ENCODE data around the gene TBCB.
A peak's percentile ranks its signal among the peaks of the same experiment; 100 is the strongest.

Gene TBCB

GRCh38 chr19:36112678-36113077 lies 2.6 kb upstream of the TBCB start:
- ChIA-PET CTCF (no interaction called here), POLR2A (no interaction called here)
- no peak for DNase-seq (ENCODE audit: extremely low spot score)
- no peak for TF ChIP-seq TARDBP (IDR thresholded peaks at IDR 0.05)
- TF ChIP-seq PKNOX1 (IDR thresholded peaks at IDR 0.05), result no peak
- no peak for TF ChIP-seq SP1 (IDR thresholded peaks at IDR 0.05)
- no peak for TF ChIP-seq FOXM1 (IDR thresholded peaks at IDR 0.05; ENCODE audit: borderline replicate concordance)
- no peak for TF ChIP-seq LEF1 (IDR thresholded peaks at IDR 0.05; ENCODE audit: borderline replicate concordance)
- TF ChIP-seq FOXA1 (IDR thresholded peaks at IDR 0.05), result no peak
- no peak for TF ChIP-seq L3MBTL2 (conservative IDR thresholded peaks at IDR 0.05)
- no peak for TF ChIP-seq FOXK2 (IDR thresholded peaks at IDR 0.05)
- no peak for TF ChIP-seq NFRKB (IDR thresholded peaks at IDR 0.05)
- TF ChIP-seq HDGF (IDR thresholded peaks at IDR 0.05; ENCODE audit: borderline replicate concordance), result no peak
- TF ChIP-seq ELF4 (IDR thresholded peaks at IDR 0.05), result no peak
- TF ChIP-seq ARNT (IDR thresholded peaks at IDR 0.05), result no peak

GRCh38 chr19:36113425-36113824 lies 1.8 kb upstream of the TBCB start:
- DNase-seq (ENCODE audit: extremely low spot score), result no peak
- POLR2A ChIA-PET, result interaction anchor here (1.6 kb wide), 1 partner anchor 24 kb away, joined by 4 read pairs; no protein-coding TSS in a partner anchor
- CTCF ChIA-PET, result no interaction called here
- TF ChIP-seq BHLHE40 (IDR thresholded peaks at IDR 0.05; ENCODE audit: borderline replicate concordance), result no peak
- no peak for TF ChIP-seq PKNOX1 (IDR thresholded peaks at IDR 0.05)
- TF ChIP-seq SUZ12 (IDR thresholded peaks at IDR 0.05), result no peak
- no peak for TF ChIP-seq LEF1 (IDR thresholded peaks at IDR 0.05; ENCODE audit: borderline replicate concordance)
- no peak for TF ChIP-seq ARNT (IDR thresholded peaks at IDR 0.05)
- TF ChIP-seq SP1 (IDR thresholded peaks at IDR 0.05), result no peak
- no peak for TF ChIP-seq HDGF (IDR thresholded peaks at IDR 0.05; ENCODE audit: borderline replicate concordance)
- TF ChIP-seq FOXM1 (IDR thresholded peaks at IDR 0.05; ENCODE audit: borderline replicate concordance), result no peak
- no peak for TF ChIP-seq ELF4 (IDR thresholded peaks at IDR 0.05)
- no peak for TF ChIP-seq CTBP1 (IDR thresholded peaks at IDR 0.05; ENCODE audit: borderline replicate concordance)
- TF ChIP-seq TARDBP (IDR thresholded peaks at IDR 0.05), result no peak
- no peak for TF ChIP-seq FOXA1 (IDR thresholded peaks at IDR 0.05)
- no peak for TF ChIP-seq NFRKB (IDR thresholded peaks at IDR 0.05)
- TF ChIP-seq L3MBTL2 (conservative IDR thresholded peaks at IDR 0.05), result no peak
- no peak for TF ChIP-seq ZNF384 (IDR thresholded peaks at IDR 0.05)
- TF ChIP-seq FOXK2 (IDR thresholded peaks at IDR 0.05), result no peak

GRCh38 chr19:36113894-36114720 lies 1.2 kb upstream of the TBCB start:
- ChIA-PET POLR2A (interaction anchor here (1.0 to 1.8 kb wide), 13 partner anchors 8 to 366 kb away, joined by 3 to 11 read pairs (median 5); partner anchors contain the start of genes ALKBH6, CAPNS1, LIN37 and ZNF146), CTCF (no interaction called here)
- TF ChIP-seq LEF1 (IDR thresholded peaks at IDR 0.05; ENCODE audit: borderline replicate concordance), result no peak
- TF ChIP-seq TARDBP (IDR thresholded peaks at IDR 0.05), result no peak
- no peak for TF ChIP-seq SUZ12 (IDR thresholded peaks at IDR 0.05)
- no peak for TF ChIP-seq PKNOX1 (IDR thresholded peaks at IDR 0.05)
- TF ChIP-seq SP1 (IDR thresholded peaks at IDR 0.05), result no peak
- no peak for TF ChIP-seq BHLHE40 (IDR thresholded peaks at IDR 0.05; ENCODE audit: borderline replicate concordance)
- TF ChIP-seq ZNF384 (IDR thresholded peaks at IDR 0.05), result no peak
- TF ChIP-seq FOXA1 (IDR thresholded peaks at IDR 0.05), result no peak
- no peak for TF ChIP-seq NFRKB (IDR thresholded peaks at IDR 0.05)
- no peak for TF ChIP-seq ELF4 (IDR thresholded peaks at IDR 0.05)
- no peak for TF ChIP-seq L3MBTL2 (conservative IDR thresholded peaks at IDR 0.05)
- no peak for TF ChIP-seq FOXK2 (IDR thresholded peaks at IDR 0.05)
- no peak for TF ChIP-seq ARNT (IDR thresholded peaks at IDR 0.05)
- TF ChIP-seq FOXM1 (IDR thresholded peaks at IDR 0.05; ENCODE audit: borderline replicate concordance), result no peak
- TF ChIP-seq CTBP1 (IDR thresholded peaks at IDR 0.05; ENCODE audit: borderline replicate concordance), result no peak
- no peak for TF ChIP-seq HDGF (IDR thresholded peaks at IDR 0.05; ENCODE audit: borderline replicate concordance)
- no peak for DNase-seq (ENCODE audit: extremely low spot score)

- DNase-seq (ENCODE audit: extremely low spot score), result peak; percentile 97
- CTCF ChIA-PET, result interaction anchor here (0.6 kb wide), 1 partner anchor 13 kb away, joined by 3 read pairs; no protein-coding TSS in a partner anchor
- POLR2A ChIA-PET, result interaction anchor here (0.7 to 2.5 kb wide), 27 partner anchors 9 to 367 kb away, joined by 3 to 39 read pairs (median 4); partner anchors contain the start of genes ALKBH6, CAPNS1, LIN37 and THAP8
- no peak for TF ChIP-seq ELF4 (IDR thresholded peaks at IDR 0.05)
- no peak for TF ChIP-seq TARDBP (IDR thresholded peaks at IDR 0.05)
- TF ChIP-seq ARNT (IDR thresholded peaks at IDR 0.05), result no peak
- peak; percentile 99 for TF ChIP-seq L3MBTL2 (conservative IDR thresholded peaks at IDR 0.05)
- no peak for TF ChIP-seq HDGF (IDR thresholded peaks at IDR 0.05; ENCODE audit: borderline replicate concordance)
- TF ChIP-seq FOXK2 (IDR thresholded peaks at IDR 0.05), result no peak
- TF ChIP-seq PKNOX1 (IDR thresholded peaks at IDR 0.05), result peak; percentile 62
- no peak for TF ChIP-seq CTBP1 (IDR thresholded peaks at IDR 0.05; ENCODE audit: borderline replicate concordance)
- no peak for TF ChIP-seq SUZ12 (IDR thresholded peaks at IDR 0.05)
- TF ChIP-seq FOXA1 (IDR thresholded peaks at IDR 0.05), result no peak
- TF ChIP-seq SP1 (IDR thresholded peaks at IDR 0.05), result no peak; the same call in 1 of the 2 replicates
- TF ChIP-seq NFRKB (IDR thresholded peaks at IDR 0.05), result no peak
Measured at GRCh38 chr19:36114721-36115452, 381 bp upstream of the TBCB start, which contains the start of gene POLR2I. Gene POLR2I, minus strand, starts transcription at chr19:36114875. Its CDS starts 19 bp downstream, at chr19:36114856.
